ENCODE measurements around the gene GYPA.
"Not testable (repeated sequence)": the region's sequence is repeated elsewhere in the genome, so short reads cannot be mapped to it uniquely, and the experiment has no call there.

The GYPA gene

DNA sequence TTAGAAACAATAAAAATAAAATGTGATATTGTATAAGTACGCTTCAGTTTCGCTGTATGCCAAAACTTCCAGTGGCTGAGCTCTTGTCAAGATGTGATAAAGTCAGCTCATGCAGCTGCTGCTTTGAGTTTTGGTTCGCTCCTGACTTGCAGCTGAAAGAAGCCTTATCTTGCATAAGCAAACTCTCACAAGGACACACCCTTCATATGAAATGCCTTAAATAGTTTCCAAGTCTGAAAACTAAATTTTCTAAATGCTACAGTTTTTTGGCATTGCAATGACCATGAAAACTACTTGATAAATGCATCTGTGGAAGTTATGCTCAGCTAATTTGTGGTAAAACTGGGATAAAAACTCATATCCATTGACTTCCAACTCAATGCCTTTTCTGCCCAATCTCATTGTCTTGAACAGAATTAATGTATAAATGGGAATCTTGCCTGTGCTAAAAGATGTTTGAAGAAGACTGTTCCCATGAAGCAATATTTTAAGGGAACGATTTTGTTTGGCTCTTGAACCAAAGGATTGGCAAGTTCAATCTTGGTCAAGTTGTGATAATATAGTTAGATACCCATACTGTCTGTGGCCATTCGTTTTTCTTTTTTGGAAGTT is 11.7 kb downstream of the GYPA start:
- DNase-seq, result not testable (repeated sequence)

DNA sequence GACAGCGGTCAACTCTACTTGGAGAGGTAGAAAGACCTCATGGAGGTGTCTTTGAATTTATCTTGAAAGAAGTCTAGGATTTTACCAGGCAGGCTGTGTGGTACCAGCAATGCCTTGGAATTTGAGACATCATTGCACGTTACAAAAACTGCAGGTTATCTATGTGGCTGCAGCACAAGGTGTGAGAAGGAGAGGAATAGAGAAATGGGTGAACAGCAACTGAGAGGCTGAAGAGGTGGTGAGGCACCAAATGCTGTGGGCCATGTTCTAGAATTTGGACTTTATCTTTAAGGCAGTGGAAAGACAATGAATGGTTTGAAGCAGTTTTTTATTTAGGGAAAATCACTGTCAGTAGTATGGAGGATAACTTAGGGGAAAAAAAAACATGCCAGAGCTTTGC is 15.4 kb downstream of the GYPA start:
- DNase-seq, result not testable (repeated sequence)

DNA sequence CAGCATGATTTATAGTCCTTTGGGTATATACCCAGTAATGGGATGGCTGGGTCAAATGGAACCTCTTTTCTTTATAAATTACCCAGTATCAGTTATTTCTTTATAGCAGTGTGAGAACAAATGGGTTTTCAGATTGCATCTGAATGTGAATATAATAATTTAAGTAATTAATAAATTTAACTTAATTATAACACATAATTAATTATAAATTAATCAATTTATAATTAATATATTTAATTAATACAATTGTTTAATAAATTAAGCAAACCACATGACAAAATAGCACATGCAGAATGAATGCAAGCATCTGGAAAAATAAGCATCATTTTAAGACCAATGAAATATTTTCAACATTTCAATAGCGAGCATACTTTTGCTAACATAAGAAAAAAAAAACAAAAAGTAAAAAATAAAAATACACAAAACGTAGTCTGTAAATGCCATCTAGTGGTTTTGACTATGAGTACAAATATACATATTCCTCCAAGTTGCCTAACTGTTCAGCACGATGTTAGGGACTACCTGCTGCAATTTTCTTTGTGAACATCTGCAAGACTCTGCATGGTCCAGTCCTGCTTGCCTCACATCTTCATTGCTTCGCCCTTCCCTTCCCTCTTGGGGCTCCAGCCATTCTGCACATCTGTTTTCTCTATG is 16.4 kb downstream of the GYPA start:
- DNase-seq, result not testable (repeated sequence)

DNA sequence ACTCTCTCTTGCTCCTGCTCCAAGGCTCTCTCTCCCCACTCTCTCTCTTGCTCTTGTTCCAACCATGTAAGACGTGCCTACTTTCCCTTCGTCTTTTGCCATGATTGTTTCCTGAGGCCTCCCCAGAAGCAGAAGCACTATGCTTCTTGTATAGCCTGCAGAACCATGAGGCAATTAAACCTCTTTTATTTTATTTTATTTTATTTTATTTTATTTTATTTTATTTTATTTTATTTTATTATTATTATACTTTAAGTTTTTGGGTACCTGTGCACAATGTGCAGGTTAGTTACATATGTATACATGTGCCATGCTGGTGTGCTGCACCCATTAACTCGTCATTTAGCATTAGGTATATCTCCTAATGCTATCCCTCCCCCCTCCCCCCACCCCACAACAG is 17.2 kb downstream of the GYPA start:
- not testable (repeated sequence) for DNase-seq

DNA sequence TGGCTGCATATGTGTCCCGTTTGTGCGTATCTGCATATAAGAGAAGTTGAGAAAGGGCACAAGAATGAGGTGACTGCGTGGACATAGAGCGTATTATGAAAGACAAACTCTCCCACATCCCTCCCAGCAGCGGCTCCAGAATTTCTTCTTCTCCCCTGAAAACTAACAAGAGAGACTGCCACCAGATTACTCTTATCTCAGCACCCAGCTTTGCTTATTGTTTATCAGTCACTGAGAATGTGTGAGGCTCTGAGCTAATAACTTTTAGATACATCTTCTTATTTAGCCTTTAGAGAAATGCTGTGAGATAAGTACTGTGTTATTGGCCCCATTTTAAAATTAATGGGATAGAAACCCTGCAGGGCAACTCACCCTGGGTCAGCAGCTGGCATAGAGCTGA is 20.8 kb downstream of the GYPA start:
- DNase-seq, result not testable (repeated sequence)

DNA sequence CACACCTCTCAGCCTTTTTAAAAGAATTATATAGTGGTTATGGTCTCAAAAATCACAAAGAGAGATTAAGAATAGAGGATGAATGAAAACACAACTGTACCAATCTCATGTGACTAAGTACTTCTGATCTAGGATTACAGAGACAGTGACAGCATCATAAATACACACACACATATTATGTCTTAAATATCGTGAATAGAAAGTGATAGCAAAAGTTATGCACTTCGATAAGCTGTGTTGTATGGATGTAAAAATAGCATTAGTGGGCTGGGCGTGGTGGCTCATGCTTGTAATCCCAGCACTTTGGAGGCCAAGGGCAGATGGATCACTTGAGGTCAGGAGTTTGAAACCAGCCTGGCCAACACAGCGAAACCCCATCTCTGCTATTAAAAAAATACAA is 25.0 kb downstream of the GYPA start:
- no peak for DNase-seq

DNA sequence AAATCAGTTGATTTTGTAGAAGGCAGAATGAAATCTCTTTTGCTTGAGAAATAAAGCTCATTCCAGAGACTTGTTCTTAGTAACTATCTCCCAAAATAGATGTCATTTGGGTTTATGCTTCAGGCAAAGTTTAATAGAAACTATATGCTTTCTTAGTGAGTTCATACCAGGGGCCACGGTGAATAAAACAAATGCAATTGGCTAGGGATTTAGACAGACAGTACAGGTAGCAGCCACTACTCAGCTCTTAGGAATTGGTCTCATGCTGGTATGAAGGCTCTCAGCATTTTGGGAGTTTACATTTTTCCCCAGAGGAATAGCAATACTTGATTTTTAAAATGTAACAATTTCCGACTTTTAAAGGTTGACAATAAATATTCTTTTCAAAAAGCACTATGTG is 27.0 kb downstream of the GYPA start:
- no peak for DNase-seq

DNA sequence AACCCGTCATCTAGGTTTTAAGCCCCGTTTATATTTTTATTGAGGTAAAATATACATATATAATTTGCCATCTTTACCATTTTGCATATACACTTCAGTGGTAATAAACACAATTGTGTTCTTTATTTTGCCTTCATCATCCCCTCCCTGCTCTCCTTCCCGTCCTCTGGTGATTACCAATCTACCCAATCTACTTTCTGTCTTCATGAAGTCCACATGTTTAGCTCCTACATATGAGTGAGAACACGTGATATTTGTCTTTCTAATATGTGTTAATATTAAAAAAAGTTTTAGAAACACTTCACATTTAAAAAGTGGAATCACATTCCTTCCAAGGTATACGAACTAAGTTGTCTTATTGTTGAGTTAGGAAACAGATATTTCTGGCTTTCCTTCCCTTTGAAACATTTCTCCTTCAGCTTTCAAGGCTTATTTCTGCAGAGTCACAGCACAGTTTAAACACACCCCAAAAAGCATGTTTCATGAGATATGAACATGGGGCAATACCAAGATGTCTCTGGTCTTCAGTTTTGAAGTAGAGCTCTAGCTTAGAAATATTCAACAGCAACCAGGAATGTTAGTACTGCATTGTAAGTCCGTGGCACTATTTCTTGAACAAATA is 35.9 kb downstream of the GYPA start:
- DNase-seq, result no peak

DNA sequence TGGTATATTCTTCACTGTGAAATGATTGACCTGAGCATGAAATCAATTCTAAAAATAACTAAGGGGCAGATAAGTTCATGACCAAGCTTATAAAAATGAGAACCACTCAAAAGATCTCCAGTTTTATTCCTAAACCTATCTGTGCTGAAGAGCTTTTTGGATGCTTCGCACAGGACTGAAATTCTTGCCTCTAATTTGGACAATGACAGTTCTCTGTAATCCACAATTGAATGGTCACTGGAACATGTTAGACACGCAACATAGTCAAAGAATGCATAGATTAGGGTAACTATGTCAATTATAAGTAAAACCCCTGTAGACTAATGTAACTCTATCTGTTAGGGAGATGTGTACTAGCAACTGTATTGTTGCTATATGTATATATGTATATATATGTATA is 42.7 kb downstream of the GYPA start:
- not testable (repeated sequence) for DNase-seq

DNA sequence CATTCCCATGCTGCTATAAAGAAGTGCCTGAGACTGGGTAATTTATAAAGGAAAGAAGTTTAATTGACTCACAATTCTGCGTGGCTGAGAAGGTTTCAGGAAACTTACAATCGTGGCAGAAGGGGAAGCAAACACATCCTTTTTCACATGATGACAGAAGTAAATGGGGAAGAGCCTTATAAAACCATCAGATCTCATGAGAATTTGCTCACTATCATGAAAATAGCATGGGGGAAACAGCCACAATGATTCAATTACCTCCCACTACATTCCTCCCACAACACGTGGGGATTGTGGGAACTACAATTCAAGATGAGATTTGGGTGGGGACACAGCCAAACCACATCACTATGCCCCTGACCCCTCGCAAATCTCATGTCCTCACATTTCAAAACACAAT is 46.5 kb downstream of the GYPA start:
- DNase-seq, result not testable (repeated sequence)

DNA sequence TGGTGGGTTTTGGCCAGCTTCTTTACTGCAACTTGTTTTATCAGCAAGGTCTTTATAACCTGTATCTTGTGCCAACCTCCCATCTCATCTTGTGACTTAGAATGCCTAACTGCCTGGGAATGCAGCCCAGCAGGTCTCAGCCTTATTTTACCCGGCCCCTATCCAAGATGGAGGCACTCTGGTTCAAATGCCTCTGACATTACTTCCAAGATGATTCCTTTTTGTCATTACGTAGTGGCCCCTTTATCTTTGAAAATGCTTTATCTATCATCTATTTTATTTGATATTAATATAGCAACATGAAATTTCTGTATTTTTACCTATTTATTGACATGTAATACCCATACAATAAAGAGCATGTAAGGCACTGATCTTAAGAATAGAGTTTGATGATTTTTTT is 49.3 kb downstream of the GYPA start:
- not testable (repeated sequence) for DNase-seq

DNA sequence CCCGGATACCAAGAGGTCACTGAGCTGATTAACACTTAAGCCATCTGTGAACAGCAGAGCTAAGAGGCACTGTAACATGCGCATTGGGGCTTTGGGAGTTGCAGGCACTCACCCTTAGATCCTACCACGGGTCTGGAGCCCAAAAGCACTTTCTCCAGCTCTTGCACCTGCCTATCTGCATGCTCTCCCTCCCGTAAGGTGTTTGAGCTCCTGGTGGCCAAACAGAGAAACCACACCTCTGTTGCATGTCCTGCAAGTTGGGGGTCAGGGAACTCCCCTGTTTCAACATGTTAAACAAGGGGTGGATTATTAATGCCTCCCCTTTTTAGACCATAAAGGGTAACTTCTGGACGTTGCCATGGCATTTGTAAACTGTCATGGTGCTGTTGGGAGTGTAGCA is 49.8 kb downstream of the GYPA start:
- no peak for DNase-seq

DNA sequence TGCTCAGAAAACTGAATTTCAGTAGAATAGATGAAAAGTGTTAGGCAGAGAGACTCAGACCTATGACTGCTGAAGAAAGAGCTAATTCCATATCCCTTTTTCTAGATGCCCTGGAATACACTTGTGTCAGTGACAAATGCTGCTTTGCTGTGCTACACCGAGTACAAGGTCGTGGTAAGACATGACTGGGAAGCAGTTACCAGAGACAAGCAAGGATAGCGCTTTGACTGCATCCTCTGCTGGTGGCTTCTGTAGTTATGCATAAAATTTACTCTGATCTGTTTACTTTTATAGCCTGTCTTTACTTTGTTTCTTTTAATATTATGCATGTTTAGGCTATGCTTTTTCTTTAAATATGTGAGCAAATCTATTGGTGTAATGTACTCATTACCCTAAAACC is 58.5 kb downstream of the GYPA start:
- not testable (repeated sequence) for DNase-seq

DNA sequence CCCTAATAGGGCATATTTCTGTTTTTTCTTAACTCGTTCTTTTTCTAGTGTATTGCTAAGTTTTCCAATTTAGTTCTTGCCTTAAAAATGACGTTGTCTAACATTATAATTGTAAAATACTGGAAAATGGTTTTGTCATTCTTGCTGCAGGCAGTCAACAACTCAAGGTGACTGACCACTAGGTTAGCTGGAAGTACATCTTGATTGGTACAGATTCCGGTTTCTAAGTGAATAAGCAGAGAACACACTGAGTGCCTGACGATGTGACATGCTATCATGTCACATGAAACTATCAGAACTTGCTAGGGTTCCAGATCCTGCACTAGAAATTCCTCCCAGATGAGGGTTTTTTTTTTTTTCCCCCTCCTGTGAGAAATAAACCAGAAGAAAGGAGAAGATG is 60.4 kb downstream of the GYPA start:
- not testable (repeated sequence) for DNase-seq

DNA sequence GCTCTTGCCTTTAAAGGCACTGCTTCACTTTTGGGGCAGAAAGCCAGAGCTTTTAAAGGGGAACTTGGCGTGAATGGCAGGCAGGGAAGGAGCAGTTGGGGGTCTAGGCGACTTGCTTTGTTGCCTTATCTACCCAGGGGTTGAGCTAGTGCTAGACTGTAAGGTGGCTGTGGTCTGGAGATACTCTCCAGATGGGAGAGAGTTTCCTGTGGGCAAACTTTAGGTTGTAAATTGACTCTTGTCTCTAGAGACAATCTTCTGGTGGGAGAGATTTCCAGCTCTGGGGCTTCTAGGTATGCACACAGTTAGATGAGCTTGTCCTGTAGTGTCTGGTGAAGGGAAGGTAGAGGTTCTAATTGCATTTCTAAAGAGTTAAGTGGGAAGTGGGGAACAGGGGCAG is 61.8 kb downstream of the GYPA start:
- DNase-seq, result not testable (repeated sequence)

DNA sequence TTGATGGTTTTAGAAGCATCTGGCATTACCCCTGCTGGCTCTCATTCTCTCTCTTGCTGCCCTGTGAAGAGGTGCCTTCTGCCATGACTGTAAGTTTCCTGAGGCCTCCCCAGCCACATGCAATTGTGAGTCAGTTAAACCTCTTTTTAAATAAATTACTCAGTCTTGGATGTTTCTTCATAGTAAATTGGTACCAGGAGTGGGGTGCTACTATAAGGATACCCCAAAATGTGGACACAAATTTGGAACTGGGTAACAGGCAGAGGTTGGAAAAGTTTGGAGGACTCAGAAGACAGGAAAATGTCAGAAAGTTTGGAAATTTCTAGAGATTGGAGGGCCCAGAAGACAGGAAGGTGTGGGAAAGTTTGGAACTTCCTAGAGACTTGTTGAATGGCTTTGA is 79.0 kb downstream of the GYPA start:
- DNase-seq, result not testable (repeated sequence)

DNA sequence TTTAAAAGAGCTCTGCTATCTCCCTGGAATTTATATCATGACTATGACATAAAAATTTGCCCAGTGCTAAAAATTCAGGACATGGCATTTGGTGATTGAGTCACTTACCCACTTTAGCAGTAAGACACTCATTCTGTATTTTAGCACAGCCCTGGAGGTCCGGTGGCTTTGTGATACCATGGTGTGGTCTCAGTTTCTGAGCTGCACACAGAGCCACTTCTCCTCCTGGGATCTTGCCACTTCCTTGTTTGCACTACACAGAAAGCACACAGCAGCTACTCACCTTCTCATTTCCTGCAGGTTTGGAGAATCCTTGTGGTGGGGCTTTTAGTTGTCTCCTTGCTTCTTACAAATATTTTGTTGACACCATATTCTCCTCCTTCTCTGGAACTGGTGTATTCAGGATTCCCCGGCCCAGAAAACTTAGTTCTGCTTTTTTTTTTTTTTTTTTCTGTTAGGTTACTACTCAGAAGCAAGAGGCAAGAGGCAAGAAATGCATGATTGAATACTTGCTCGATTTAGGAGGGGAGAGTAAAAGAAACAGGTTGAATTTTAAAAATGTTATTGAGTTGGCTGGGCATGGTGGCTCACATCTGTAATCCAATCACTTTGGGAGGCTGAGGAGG is 80.2 kb downstream of the GYPA start:
- not testable (repeated sequence) for DNase-seq
